ENCODE data around the gene ENTREP1.
"Not testable (repeated sequence)": the region's sequence is repeated elsewhere in the genome, so short reads cannot be mapped to it uniquely, and the experiment has no call there.

Gene ENTREP1

GRCh38 chr9:69376651-69377050 lies 51.6 kb downstream of the ENTREP1 start:
- no peak for DNase-seq

DNA sequence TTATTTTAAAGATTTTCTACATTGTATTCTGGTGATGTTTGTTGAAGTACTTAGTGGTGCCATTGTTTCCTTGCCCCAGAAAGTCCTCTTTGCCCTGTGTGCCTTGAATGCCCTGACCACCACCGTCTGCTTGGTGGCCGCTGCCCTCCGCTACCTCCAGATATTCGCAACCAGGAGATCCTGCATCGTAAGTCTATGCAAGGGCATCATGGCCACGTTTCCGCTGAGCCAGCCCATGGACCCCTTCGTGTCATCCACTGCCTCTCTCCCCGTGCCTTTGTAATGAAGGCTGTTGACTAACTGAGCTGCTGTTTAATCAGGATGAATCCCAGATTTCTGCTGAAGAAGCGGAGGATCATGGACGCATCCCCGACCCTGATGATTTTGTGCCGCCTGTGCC lies 52.3 kb downstream of the ENTREP1 start:
- no peak for DNase-seq

DNA sequence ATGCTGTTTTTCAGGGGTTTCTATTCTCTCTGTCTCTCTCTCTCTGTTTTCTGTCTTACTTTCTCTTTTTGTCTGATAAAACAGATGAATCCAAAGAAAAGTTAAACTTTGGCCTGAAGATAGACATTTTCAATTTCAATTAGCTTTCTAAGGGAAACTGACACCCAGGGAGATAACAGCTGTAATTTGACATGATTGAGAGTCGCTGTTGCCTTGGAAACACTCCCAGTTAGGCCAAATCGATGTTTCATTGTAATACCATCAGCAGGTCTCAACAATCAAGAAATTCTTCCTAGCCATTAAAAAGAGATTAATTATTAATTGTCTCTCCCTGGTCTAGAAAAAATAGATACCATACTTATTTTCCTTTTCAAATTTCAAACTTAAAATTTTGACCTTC lies 53.0 kb downstream of the ENTREP1 start:
- DNase-seq: no peak

- no peak for DNase-seq
Observed at GRCh38 chr9:69379270-69379982, 54.4 kb downstream of the ENTREP1 start.

DNA sequence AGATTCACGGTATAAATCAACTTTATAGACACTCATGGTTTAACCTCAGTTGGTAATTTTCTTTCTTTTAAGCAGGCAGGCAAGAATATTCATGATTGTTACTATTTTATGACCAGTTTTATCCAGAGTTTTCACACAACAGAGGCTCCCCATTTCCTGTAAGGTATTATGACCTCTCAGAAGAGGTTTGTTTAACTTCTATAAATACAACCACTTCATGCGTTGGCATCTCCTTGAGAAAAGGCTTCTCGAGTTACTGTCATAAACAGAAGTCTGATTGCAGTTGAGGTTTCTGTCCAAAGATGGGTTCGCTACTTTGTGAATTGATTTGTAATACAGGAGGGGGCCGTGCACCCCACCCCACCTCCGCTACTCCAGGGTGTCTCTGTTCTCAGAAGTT lies 55.3 kb downstream of the ENTREP1 start:
- DNase-seq: no peak

DNA sequence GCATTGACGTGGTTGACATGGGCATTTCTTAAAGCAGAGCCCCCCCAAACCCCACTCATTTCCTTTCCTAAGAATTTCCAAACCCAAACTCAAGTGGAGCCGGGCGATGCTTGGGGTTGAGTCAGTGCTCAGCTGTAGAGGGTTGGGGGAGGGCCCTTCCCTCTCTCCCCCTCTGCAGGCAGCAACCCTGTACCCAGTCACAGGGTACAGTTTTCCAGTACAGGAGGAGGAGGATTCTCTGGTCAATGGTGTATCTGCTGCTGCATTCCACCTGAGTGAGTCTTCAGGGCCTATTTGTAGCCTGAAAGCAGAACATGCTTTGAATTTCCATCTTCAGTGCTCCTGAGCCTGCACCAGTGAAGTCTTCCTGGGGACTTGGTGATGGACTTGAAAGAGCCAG lies 55.8 kb downstream of the ENTREP1 start:
- DNase-seq: no peak

DNA sequence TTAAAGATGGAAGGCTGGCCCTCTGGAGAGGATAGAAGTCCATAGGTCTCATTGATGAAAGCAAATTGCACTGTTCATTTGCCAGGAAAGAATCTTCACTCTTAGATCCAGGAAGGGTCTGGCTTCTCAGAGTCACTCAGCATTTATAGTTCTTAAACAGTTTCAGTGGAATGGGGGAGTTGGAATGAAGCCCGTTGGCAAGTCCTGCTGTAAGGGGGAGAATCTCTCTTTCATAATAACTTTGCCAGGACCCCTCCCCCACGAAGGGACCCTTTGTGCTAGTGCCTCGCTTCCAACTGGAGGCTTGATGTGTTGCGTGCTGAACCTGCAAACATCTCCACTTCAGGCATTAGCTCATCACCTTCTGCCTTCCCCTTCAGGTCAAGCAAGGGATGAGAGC lies 57.1 kb downstream of the ENTREP1 start:
- no peak for DNase-seq

DNA sequence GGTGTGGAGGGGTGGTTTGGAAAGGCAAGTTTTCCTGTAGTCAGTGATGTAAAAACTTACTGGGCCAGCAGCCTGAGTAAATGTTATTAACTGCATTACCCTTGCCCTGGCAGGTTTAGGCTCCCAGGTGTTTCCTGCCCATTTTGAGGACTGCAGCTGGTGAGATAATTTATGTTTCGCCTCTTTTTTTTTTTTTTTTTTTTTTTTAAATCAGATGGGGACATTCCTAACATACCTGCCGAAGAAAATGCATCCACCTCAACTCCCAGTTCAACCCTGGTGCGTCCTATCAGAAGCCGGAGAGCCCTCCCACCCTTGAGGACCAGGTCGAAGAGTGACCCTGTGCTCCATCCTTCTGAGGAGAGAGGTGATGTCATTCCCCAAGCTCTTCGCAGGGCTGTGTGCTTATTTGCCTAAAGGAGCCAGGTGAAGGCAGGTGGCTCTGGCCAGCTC lies 60.6 kb downstream of the ENTREP1 start:
- no peak for DNase-seq

- no peak for DNase-seq
Observed at GRCh38 chr9:69386651-69387050, 61.6 kb downstream of the ENTREP1 start.

DNA sequence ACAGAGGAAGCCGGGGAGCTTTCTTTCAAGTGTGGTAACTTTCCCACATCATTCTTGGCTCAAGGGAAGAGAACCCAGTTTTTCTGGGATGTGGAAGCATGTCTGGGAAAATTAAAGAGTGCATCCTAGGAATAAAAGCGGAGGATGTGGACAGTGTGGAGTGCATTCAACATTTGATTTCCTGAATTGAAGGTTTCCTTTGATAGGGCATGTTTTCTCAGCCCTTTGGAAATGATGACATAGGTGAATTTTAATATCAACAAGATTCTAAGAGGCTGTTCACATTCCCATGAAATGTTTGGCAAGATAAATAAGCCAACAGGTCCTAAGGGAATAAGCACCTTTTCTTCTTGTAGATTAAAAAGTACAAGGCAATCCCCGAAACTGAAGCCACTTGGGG lies 63.6 kb downstream of the ENTREP1 start:
- no peak for DNase-seq

DNA sequence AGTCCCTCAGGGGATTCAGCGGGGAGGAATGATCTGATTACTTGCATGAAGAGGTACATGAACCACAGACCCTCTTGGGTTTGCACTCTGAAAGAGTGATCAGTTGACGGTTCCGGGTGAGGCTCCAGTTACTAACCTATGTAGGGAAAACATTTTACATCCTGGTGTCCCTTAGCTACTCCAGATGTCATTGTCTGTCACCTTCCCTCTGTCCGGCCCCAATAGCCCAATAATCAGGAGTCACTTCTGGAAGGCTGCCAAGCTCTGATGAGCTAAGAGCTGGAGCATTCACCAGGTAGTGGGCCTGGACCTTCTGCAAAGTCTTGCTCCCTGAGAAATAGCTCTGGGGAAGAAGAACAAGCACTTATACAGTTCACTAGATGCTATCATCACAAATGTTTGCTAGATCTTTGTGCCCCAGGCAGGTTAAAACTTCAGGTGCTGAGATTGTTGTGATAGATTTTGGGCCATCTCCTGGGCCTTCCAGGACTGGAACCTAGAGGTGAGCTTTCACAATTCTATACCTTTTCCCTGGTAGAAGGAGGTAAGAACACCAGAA lies 64.5 kb downstream of the ENTREP1 start:
- no peak for DNase-seq

DNA sequence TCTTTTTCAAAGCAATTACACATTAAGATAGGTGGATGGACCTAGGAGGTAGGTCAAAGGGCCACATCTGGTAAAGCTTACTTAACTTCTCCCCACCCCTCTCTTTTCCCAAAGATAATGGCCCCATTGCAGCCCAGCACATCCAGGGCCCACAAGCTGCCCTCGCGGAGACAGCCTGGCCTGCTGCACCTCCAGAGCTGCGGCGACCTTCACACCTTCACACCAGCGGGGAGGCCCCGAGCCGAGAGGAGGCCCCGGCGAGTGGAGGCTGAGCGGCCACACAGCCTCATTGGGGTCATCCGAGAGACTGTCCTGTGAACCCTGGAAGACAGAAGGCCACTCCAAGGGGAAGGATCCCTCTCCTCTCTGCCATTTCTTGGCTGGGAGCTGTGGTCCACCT lies 66.5 kb downstream of the ENTREP1 start:
- DNase-seq: no peak

DNA sequence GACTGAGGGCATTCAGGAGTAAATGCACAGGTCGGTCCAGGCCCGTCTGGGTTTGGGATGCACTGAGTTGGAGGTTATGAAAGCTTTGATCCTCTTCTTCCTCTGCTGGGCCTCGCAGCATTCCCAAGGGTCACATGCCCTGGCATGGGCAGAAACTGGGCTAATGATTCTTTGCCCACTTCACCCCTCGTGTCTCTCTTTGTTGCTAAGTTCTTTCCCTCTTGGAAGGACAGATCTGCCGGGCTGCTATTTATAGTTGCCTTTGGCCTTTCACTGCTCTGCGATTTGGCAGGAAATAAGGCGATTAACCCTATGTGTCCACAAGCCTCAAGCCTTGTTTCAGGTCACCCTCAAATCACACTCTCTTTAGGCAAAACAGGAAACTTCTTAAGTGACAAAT lies 66.9 kb downstream of the ENTREP1 start:
- DNase-seq: no peak

GRCh38 chr9:69392826-69393225 lies 67.8 kb downstream of the ENTREP1 start:
- DNase-seq: no peak

DNA sequence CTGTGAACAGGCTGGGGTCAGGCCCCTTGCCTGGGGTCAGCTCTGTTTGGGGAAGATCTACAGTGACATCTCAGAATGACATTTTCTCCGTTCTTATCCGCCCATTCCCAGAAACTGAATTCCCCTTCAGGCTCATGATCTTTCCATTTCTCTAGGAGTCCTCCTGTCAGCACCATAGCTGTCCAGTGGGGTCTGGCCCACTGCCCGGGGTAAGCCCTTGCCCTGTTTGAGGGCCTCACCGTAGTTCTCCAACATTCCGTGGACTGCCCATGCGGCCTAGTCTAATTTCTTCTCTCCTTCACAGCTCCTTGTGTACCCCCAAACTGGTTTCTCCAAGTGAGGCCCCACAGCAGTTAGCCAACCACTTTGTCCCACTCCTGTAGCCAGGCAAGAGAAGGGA lies 68.4 kb downstream of the ENTREP1 start:
- DNase-seq: no peak

GRCh38 chr9:69395718-69396117 lies 70.7 kb downstream of the ENTREP1 start:
- DNase-seq: no peak

- no peak for DNase-seq
Observed at GRCh38 chr9:69396759-69397158, 71.7 kb downstream of the ENTREP1 start.

DNA sequence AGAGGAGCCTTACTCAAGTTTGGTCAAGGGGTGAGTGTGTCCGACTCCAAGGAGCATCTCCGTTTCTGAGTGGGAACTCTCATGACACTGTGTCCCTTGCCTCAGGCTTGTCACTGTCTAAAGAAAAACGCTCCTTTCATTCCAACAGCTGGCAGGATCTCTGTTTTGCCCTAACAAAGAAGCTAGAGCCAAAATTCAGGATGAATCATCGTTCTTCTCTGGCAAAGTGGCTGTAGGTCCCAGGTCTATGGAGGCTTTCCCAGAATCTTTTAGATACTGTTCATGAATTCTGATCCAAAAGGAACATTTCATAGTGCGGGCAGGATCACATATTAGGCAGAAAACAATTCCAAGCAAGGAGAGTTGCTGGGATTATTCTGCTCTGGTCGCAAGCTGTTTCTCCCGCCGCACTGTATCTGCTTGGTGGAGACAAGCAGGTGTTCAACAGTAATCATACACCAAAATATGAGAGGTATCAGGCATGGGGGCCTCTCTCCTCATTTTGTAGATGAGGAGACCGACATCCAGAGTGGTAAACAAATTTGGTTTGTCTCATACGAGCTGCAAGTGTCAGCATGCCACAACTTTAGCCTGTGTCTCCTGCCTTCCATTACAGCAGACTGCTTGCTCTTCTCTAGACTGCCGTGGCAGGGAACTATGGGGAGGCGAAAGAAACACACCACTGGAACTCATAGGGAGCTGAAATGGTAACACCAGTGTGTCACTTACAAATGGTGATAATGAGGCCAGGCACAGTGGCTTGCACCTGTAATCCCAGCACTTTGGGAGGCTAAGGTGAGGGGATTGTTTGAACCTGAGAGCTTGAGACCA lies 72.6 kb downstream of the ENTREP1 start:
- no peak for DNase-seq

GRCh38 chr9:69400470-69400869 lies 75.5 kb downstream of the ENTREP1 start:
- no peak for DNase-seq

DNA sequence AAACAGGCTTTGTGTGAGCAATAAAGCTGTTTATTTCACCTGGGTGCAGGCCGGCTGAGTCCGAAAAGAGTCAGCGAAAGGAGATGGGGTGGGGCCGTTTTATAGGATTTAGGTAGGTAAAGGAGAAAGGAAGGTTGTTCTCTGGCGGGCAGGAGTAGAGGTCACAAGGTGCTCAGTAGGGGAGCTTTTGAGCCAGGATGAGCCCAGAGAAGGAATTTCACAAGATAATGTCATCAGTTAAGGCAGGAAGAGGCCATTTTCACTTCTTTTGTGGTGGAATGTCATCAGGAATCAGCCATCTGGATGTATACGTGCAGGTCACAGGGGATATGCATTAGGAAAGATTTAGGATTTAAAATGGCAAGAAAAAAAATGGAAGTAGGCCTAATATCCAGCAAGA lies 84.9 kb downstream of the ENTREP1 start:
- DNase-seq: not testable (repeated sequence)

DNA sequence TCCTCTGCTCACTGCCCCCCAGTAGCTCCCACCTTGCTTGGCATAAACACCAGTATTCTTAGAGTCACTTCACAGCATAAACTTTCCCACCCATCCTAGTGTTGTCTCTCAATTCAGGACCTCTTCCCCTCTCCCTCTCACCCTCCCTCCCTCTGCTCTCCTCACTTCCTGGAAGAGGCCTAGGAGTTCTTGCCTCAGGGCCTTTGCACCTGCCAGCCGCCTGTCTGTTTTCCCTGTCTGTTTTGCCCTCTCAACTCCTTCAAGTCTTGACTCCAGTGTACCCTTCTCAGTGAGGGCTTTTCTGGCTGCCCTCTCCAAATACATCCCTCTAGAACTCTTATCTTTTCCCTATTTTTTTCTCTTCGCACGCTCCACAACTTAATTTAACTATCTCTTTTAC lies 86.2 kb downstream of the ENTREP1 start:
- no peak for DNase-seq

GRCh38 chr9:69411931-69412740 lies 87.1 kb downstream of the ENTREP1 start:
- no peak for DNase-seq

DNA sequence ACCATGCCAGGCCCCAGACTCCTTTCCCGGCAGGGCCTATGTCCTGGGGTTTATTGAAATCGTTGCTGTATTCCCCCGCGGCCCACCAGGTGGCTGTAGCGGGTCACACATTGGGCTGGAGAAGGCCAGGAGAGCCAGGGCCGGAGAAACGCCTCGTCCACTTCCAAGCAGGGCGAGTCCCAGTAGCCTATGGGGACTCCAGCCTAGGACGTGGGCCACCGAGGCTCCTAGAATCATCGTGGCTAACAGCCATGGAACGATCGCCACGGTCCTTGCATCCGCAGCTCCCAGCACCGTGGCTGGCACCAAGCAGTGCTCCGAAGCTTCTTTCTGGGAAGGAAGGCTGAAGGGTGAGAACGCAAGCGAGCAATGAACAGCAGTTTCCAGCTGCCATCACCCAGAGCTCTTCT lies 87.7 kb downstream of the ENTREP1 start:
- DNase-seq: peak in 1 of 2 experiments; percentile 9

Measured in Kasumi-1 (cell line).